SK-N-SH (cell line): ENCODE measurements around the gene VNN1. TPM values are rescaled to one million over a fixed set of nuclear protein-coding genes. Genes with fewer than 3 reads are reported as not detected.

Source experiments
- CTCF ChIA-PET: fragments of 300-600, 350-600 bp; formaldehyde crosslinking; extraction: SDS; loops from one replicate; lab custom pipeline; 2021; lab: Yijun Ruan, JAX
- POLR2A ChIA-PET: fragments of 350-600 bp; sonication (Branson Sonifier 250); formaldehyde crosslinking; extraction: SDS; loops from one replicate; lab custom pipeline; 2020; ENCODE audit warnings: antibody characterized with exemption, inconsistent platforms; lab: Yijun Ruan, JAX
- DNase-seq: peaks from one replicate; pipeline ENCODE4 v3.0.0; 2012
- H2AFZ ChIP-seq: fragments of 200-600 bp; sonication (generic); 2 replicates; pipeline ENCODE4 v1.8.1; 2016; ENCODE audit warnings: antibody characterized with exemption, mild to moderate bottlenecking, low read depth
- H3F3A ChIP-seq: fragments of 200-600 bp; sonication (generic); replicated peaks from 2 replicates; pipeline ENCODE3; 2016; ENCODE audit warnings: antibody characterized with exemption, mild to moderate bottlenecking; ENCODE audit not compliant: insufficient read depth
- H3K27ac ChIP-seq, 2 experiments: fragments of 200-500 bp in 1 of 2; fragments of 200-600 bp in 1 of 2; sonication (Bioruptor generic) in 1 of 2; sonication (generic), shearing (Covaris generic) in 1 of 2; 2 replicates each; pipeline versions ENCODE4 v1.5.1 to v1.6.1; 2014 to 2016; ENCODE audit warnings: low read depth in 2 of 2, inconsistent platforms in 1 of 2, low read length in 1 of 2, mild to moderate bottlenecking in 1 of 2, mixed read lengths in 1 of 2
- H3K27me3 ChIP-seq: fragments of 200-600 bp; sonication (generic), shearing (Covaris generic); 2 replicates; pipeline ENCODE4 v1.6.1; 2016; ENCODE audit warnings: mixed run types; ENCODE audit not compliant: insufficient read depth
- H3K36me3 ChIP-seq, 2 experiments: fragments of 200-500 bp in 1 of 2; fragments of 200-600 bp in 1 of 2; sonication (Bioruptor generic) in 1 of 2; sonication (generic) in 1 of 2; replicated peaks in 1 of 2; 2 replicates each; pipeline versions ENCODE3 to v1.5.1; 2014 to 2016; ENCODE audit warnings: low read length in 1 of 2, mild to moderate bottlenecking in 1 of 2; ENCODE audit not compliant: insufficient read depth in 2 of 2, control insufficient read depth in 1 of 2
- H3K4me1 ChIP-seq, 2 experiments: fragments of 200-500 bp in 1 of 2; fragments of 200-600 bp in 1 of 2; sonication (Bioruptor generic) in 1 of 2; sonication (generic), shearing (Covaris generic) in 1 of 2; 2 replicates each; pipeline versions ENCODE4 v1.5.1 to v1.6.1; 2014 to 2016; ENCODE audit warnings: low read depth in 1 of 2, low read length in 1 of 2, mixed run types in 1 of 2; ENCODE audit not compliant: insufficient read depth in 2 of 2, control insufficient read depth in 1 of 2
- H3K4me2 ChIP-seq: fragments of 200-600 bp; sonication (generic), shearing (Covaris generic); 2 replicates; pipeline ENCODE4 v1.6.1; 2017; ENCODE audit warnings: mixed run types
- H3K4me3 ChIP-seq, 2 experiments: fragments of 200-500 bp in 1 of 2; fragments of 200-600 bp in 1 of 2; sonication (Bioruptor generic) in 1 of 2; sonication (generic), shearing (Covaris generic) in 1 of 2; 2 replicates each; pipeline versions ENCODE4 v1.5.1 to v1.8.1; 2014 to 2016; ENCODE audit warnings: low read depth in 2 of 2, inconsistent platforms in 1 of 2, low read length in 1 of 2, mild to moderate bottlenecking in 1 of 2, mixed read lengths in 1 of 2, moderate library complexity in 1 of 2
- H3K79me2 ChIP-seq: fragments of 200-600 bp; sonication (generic); 2 replicates; pipeline ENCODE4 v1.8.1; 2017; ENCODE audit warnings: mild to moderate bottlenecking; ENCODE audit not compliant: insufficient read depth
- H3K9ac ChIP-seq: fragments of 200-600 bp; sonication (generic); 2 replicates; pipeline ENCODE4 v1.6.1; 2017; ENCODE audit warnings: mixed run types
- H3K9me2 ChIP-seq: fragments of 200-600 bp; sonication (generic); 2 replicates; pipeline ENCODE4 v1.6.1; 2017; ENCODE audit warnings: mixed run types
- H3K9me3 ChIP-seq: fragments of 200-600 bp; sonication (generic); 2 replicates; pipeline ENCODE4 v1.6.1; 2017; ENCODE audit warnings: mixed run types, mild to moderate bottlenecking, moderate library complexity
- H4K20me1 ChIP-seq: fragments of 200-600 bp; sonication (generic); 2 replicates; pipeline ENCODE4 v1.6.1; 2017; ENCODE audit warnings: mild to moderate bottlenecking, mixed run types; ENCODE audit not compliant: insufficient read depth
- CHD2 ChIP-seq: fragments of 150-350 bp; IDR thresholded peaks from 2 replicates; pipeline ENCODE4 v1.6.1; 2018; ENCODE audit warnings: low read length; ENCODE audit not compliant: partially characterized antibody
- ELF1 ChIP-seq: IDR thresholded peaks from 2 replicates; pipeline ENCODE4 v1.4.0; 2012
- EP300 ChIP-seq, 2 experiments: IDR thresholded peaks; 2 replicates each; pipeline versions ENCODE4 v1.4.0 to v1.6.1; 2012; ENCODE audit warnings: borderline replicate concordance in 1 of 2, low read depth in 1 of 2, low read length in 1 of 2
- FOSL2 ChIP-seq: IDR thresholded peaks from 2 replicates; pipeline ENCODE4 v1.4.0; 2012; ENCODE audit warnings: low read depth, mild to moderate bottlenecking, moderate library complexity, borderline replicate concordance
- FOXJ3 ChIP-seq: sonication (generic); formaldehyde crosslinking; IDR thresholded peaks from 2 replicates; pipeline ENCODE4 v1.5.1; 2020; ENCODE audit warnings: mild to moderate bottlenecking, missing genetic modification reagents
- FOXM1 ChIP-seq: IDR thresholded peaks from 2 replicates; pipeline ENCODE4 v1.4.0; 2012; ENCODE audit warnings: low read depth, mild to moderate bottlenecking
- GABPA ChIP-seq: IDR thresholded peaks from 2 replicates; pipeline ENCODE4 v1.4.0; 2012; ENCODE audit warnings: low read depth, mild to moderate bottlenecking
- IRF3 ChIP-seq: fragments of 150-350 bp; IDR thresholded peaks from 2 replicates; pipeline ENCODE4 v1.6.1; 2016; ENCODE audit warnings: mild to moderate bottlenecking, low read depth, low read length
- JUND ChIP-seq: IDR thresholded peaks from 2 replicates; pipeline ENCODE4 v1.4.0; 2012
- MAX ChIP-seq: IDR thresholded peaks from 2 replicates; pipeline ENCODE4 v1.4.0; 2012; ENCODE audit warnings: low read depth
- MEF2A ChIP-seq: IDR thresholded peaks from 2 replicates; pipeline ENCODE4 v1.4.0; 2012; ENCODE audit warnings: low read depth, borderline replicate concordance
- MXI1 ChIP-seq: IDR thresholded peaks from 2 replicates; pipeline ENCODE4 v1.6.1; 2012; ENCODE audit warnings: mild to moderate bottlenecking, low read depth, low read length, improper control_type of control experiment
- NRF1 ChIP-seq: IDR thresholded peaks from 2 replicates; pipeline ENCODE4 v1.6.1; 2012; ENCODE audit warnings: low read depth, mild to moderate bottlenecking, low read length
- PBX3 ChIP-seq: IDR thresholded peaks from 2 replicates; pipeline ENCODE4; 2012
- POLR2AphosphoS5 ChIP-seq: IDR thresholded peaks from 2 replicates; pipeline ENCODE4 v1.6.1; 2012; ENCODE audit warnings: low read depth, low read length
- RCOR1 ChIP-seq: fragments of 150-350 bp; IDR thresholded peaks from 2 replicates; pipeline ENCODE4 v1.6.1; 2017; ENCODE audit warnings: antibody characterized with exemption, low read length
- RFX5 ChIP-seq: IDR thresholded peaks from 2 replicates; pipeline ENCODE4 v1.6.1; 2012; ENCODE audit warnings: mild to moderate bottlenecking, improper control_type of control experiment, low read length
- SMC3 ChIP-seq: IDR thresholded peaks from 2 replicates; pipeline ENCODE4 v1.6.1; 2012; ENCODE audit warnings: low read depth, low read length, improper control_type of control experiment
- TEAD4 ChIP-seq: IDR thresholded peaks from 2 replicates; pipeline ENCODE4 v1.4.0; 2012; ENCODE audit warnings: mild to moderate bottlenecking, borderline replicate concordance; ENCODE audit not compliant: insufficient read depth
- USF1 ChIP-seq: IDR thresholded peaks from 2 replicates; pipeline ENCODE4 v1.4.0; 2012; ENCODE audit warnings: low read depth, borderline replicate concordance
- ZBTB33 ChIP-seq: IDR thresholded peaks from 2 replicates; pipeline ENCODE4 v1.4.0; 2012; ENCODE audit warnings: low read depth, borderline replicate concordance
- WGBS: methylation state at CpG from one replicate; pipeline ENCODE4 v1.1.6; 2017; ENCODE audit warnings: low lambda C conversion rate; 5-methylcytosine and 5-hydroxymethylcytosine counted together
- polyA plus RNA-seq, 3 experiments: library from polyadenylated mRNA; depleted of rRNA; stranded (reverse); fragments of >200 nt; gene quantifications; 2 replicates each; pipeline ENCODE4 v1.2.3, GENCODE V29; 2012

VNN1 gene
- polyA plus RNA-seq, 1 of the 3 experiments (the other 2 are of a cell fraction) = not detected

GRCh38 chr6:132693478-132693877, 20.4 kb downstream of the VNN1 start:
- POLR2A ChIA-PET = no interaction called here
- H3K4me2 ChIP-seq = no peak overlapping the region

GRCh38 chr6:132690678-132691077, 23.2 kb downstream of the VNN1 start:
- H3K4me3 ChIP-seq = no peak overlapping the region
- no peaks in the 10 kb centered on the region; the same call in 1 of the 2 replicates for H3K27me3 ChIP-seq
- H2AFZ ChIP-seq = no peak overlapping the region
- ChIA-PET CTCF (interaction anchor here (0.6 to 1.1 kb wide), 2 partner anchors 21 to 1141 kb away, joined by 3 to 4 read pairs; no protein-coding TSS in a partner anchor), POLR2A (no interaction called here)
- no peaks in the 10 kb centered on the region for H3K4me1 ChIP-seq
- no peaks in the 10 kb centered on the region for H3K9me2 ChIP-seq
- no peaks in the 10 kb centered on the region for H3K36me3 ChIP-seq
- H4K20me1 ChIP-seq = no peaks in the 10 kb centered on the region
- H3K9ac ChIP-seq = no peak overlapping the region
- no peaks in the 10 kb centered on the region for H3K79me2 ChIP-seq
- no peaks in the 10 kb centered on the region for H3F3A ChIP-seq
- 11% methylated on average over 4 of the region's 4 CpGs for WGBS
- no peak overlapping the region for H3K4me2 ChIP-seq
- DNase-seq = no peak
- H3K9me3 ChIP-seq = no peaks in the 10 kb centered on the region
- no peak overlapping the region for H3K27ac ChIP-seq
- TF ChIP-seq MEF2A = no peak
- TF ChIP-seq EP300 (IDR thresholded peaks at IDR 0.05; ENCODE audit: borderline replicate concordance in 1 of 2, low read depth in 1 of 2, low read length in 1 of 2) = no peak
- TF ChIP-seq JUND = no peak
- TF ChIP-seq FOXM1 = no peak
- no peak for TF ChIP-seq FOXJ3
- TF ChIP-seq GABPA = no peak
- TF ChIP-seq ELF1 = no peak
- no peak for TF ChIP-seq IRF3
- no peak for TF ChIP-seq ZBTB33
- no peak for TF ChIP-seq MAX
- no peak for TF ChIP-seq USF1

More at GRCh38 chr6:132693478-132693877, 20.4 kb downstream of the VNN1 start:
- H3F3A ChIP-seq = no peaks in the 10 kb centered on the region
- 10% methylated on average over 3 of the region's 3 CpGs for WGBS
- no peak for DNase-seq
- no peaks in the 10 kb centered on the region for H3K4me1 ChIP-seq
- no peak overlapping the region for H3K27ac ChIP-seq
- no peaks in the 10 kb centered on the region for H3K36me3 ChIP-seq
- TF ChIP-seq POLR2AphosphoS5 = no peak
- TF ChIP-seq EP300 (IDR thresholded peaks at IDR 0.05; ENCODE audit: borderline replicate concordance in 1 of 2, low read depth in 1 of 2, low read length in 1 of 2) = no peak
- TF ChIP-seq CHD2 = no peak
- TF ChIP-seq MXI1 = no peak
- no peak for TF ChIP-seq TEAD4
- no peak for TF ChIP-seq SMC3
- TF ChIP-seq RFX5 = no peak
- no peak for TF ChIP-seq NRF1
- TF ChIP-seq ZBTB33 = no peak
- TF ChIP-seq PBX3 = no peak
- TF ChIP-seq RCOR1 = no peak
- no peak for TF ChIP-seq FOSL2
- no peaks in the 10 kb centered on the region for H3K9me2 ChIP-seq
- H3K4me3 ChIP-seq = no peak overlapping the region
- no peak overlapping the region for H2AFZ ChIP-seq
- H3K9ac ChIP-seq = no peak overlapping the region
- no peaks in the 10 kb centered on the region for H4K20me1 ChIP-seq
- CTCF ChIA-PET = no interaction called here
- H3K27me3 ChIP-seq = no peaks in the 10 kb centered on the region
- no peaks in the 10 kb centered on the region for H3K79me2 ChIP-seq
- no peaks in the 10 kb centered on the region for H3K9me3 ChIP-seq
